KMS-11 (cell line): ENCODE results near the gene FBXL19.

Experiments used
- H2AFZ ChIP-seq: fragments of 200-600 bp; sonication (generic); 2 replicates; pipeline ENCODE4 v1.6.1; 2016; ENCODE audit warnings: antibody characterized with exemption, mixed run types, low read depth
- H3K27ac ChIP-seq: fragments of 200-600 bp; sonication (generic); 2 replicates; pipeline ENCODE4 v1.6.1; 2016; ENCODE audit warnings: mild to moderate bottlenecking, mixed run types
- H3K27me3 ChIP-seq: fragments of 200-600 bp; sonication (generic); 2 replicates; pipeline ENCODE4 v1.6.1; 2017; ENCODE audit warnings: mild to moderate bottlenecking, low read depth, mixed run types, moderate library complexity; ENCODE audit not compliant: insufficient read depth
- H3K36me3 ChIP-seq: fragments of 200-600 bp; sonication (generic); 2 replicates; pipeline ENCODE4 v1.6.1; 2017; ENCODE audit warnings: mild to moderate bottlenecking, mixed run types; ENCODE audit not compliant: insufficient read depth
- H3K4me1 ChIP-seq: fragments of 200-600 bp; sonication (generic); 2 replicates; pipeline ENCODE4 v1.6.1; 2016; ENCODE audit warnings: mild to moderate bottlenecking, low read depth, mixed run types; ENCODE audit not compliant: poor library complexity, severe bottlenecking
- H3K4me2 ChIP-seq: fragments of 200-600 bp; sonication (generic); 2 replicates; pipeline ENCODE4 v1.7.0; 2016; ENCODE audit warnings: mild to moderate bottlenecking, mixed run types
- H3K4me3 ChIP-seq: fragments of 200-600 bp; sonication (generic); IDR thresholded peaks from 2 replicates; pipeline ENCODE4 v1.6.1; 2017; ENCODE audit warnings: low read depth, low read length, mixed read lengths; ENCODE audit not compliant: insufficient read depth
- H3K79me2 ChIP-seq: fragments of 200-600 bp; sonication (generic); 2 replicates; pipeline ENCODE4 v1.6.1; 2016; ENCODE audit warnings: low read depth, mixed run types; ENCODE audit not compliant: insufficient read depth
- H3K9ac ChIP-seq: fragments of 200-600 bp; sonication (generic); 2 replicates; pipeline ENCODE4 v1.6.1; 2016; ENCODE audit warnings: mild to moderate bottlenecking, mixed run types
- H4K20me1 ChIP-seq: fragments of 200-600 bp; sonication (generic); 2 replicates; pipeline ENCODE4 v1.6.1; 2016; ENCODE audit warnings: mild to moderate bottlenecking, mixed run types; ENCODE audit not compliant: insufficient read depth
- TF ChIP-seq, protein P1 (sequence below): fragments of 200-600 bp; sonication (generic); conservative IDR thresholded peaks from 2 replicates; pipeline ENCODE4 v1.6.1; 2017; ENCODE audit warnings: low read depth, mild to moderate bottlenecking, antibody characterized with exemption, low read length, moderate library complexity, mixed read lengths

Gene FBXL19

DNA sequence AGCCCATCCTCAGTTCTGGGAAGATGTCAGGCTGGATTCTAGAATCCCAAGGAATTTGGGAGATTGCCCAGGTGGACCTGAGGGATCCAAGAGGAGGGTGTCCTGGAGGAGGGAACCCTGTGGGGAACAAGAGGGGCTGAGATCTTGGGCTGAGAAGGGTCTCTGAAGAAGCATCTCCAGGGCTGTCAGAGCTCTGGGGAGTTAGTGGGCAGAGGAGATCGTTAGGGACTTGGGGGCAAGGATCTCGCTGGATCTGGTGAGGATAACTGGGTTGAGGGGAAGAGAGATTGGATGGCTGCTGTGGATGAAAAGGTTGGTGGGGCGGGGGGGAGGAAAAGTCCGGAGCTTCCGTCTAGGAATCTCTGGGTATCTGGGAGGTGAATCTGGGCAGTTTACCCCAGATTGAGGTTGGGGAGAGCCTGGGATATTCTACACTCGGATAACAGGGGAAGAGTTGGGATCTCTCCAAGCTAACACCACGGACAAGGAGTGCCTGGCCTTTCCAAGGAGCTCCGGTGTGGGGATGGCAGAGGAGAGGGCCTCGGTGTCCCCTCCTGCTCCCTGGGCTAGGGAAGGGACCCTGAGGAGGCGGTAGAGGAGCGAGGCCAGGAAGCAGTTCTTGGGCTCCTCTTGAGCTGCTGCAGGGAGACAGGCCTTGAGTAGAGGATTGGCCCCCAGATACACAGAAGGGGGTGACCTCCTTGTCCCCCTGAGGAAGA is 1.7 kb downstream of the FBXL19 start:
- no peak overlapping the region for H3K4me2 ChIP-seq
- no peak overlapping the region for H3K4me3 ChIP-seq
- TF ChIP-seq, protein P1, sequence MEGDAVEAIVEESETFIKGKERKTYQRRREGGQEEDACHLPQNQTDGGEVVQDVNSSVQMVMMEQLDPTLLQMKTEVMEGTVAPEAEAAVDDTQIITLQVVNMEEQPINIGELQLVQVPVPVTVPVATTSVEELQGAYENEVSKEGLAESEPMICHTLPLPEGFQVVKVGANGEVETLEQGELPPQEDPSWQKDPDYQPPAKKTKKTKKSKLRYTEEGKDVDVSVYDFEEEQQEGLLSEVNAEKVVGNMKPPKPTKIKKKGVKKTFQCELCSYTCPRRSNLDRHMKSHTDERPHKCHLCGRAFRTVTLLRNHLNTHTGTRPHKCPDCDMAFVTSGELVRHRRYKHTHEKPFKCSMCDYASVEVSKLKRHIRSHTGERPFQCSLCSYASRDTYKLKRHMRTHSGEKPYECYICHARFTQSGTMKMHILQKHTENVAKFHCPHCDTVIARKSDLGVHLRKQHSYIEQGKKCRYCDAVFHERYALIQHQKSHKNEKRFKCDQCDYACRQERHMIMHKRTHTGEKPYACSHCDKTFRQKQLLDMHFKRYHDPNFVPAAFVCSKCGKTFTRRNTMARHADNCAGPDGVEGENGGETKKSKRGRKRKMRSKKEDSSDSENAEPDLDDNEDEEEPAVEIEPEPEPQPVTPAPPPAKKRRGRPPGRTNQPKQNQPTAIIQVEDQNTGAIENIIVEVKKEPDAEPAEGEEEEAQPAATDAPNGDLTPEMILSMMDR: no peak
- no peak overlapping the region for H3K27ac ChIP-seq
- no peak overlapping the region for H3K9ac ChIP-seq
- H3K27me3 ChIP-seq: no peaks in the 10 kb centered on the region
- H4K20me1 ChIP-seq: no peaks in the 10 kb centered on the region
- H2AFZ ChIP-seq: no peak overlapping the region
- H3K4me1 ChIP-seq: peaks cover 3% of the 10 kb centered on the region
- H3K36me3 ChIP-seq: no peaks in the 10 kb centered on the region
- H3K79me2 ChIP-seq: no peaks in the 10 kb centered on the region

DNA sequence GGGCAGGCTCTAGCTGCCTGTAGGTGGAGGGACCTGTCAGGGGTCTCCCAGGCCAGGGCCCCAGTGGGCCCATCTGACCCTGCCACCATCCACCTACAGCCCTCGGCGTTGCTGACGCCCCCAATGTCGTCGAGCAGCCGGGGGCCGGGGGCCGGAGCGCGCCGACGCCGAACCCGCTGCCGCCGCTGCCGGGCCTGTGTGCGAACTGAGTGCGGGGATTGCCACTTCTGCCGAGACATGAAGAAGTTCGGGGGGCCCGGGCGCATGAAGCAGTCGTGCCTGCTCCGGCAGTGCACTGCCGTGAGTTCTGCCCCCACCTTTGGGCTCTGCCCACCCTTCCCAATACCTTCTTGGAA is 2.2 kb downstream of the FBXL19 start:
- no peak overlapping the region for H2AFZ ChIP-seq
- no peak overlapping the region for H3K4me3 ChIP-seq
- no peak overlapping the region for H3K9ac ChIP-seq
- no peak overlapping the region for H3K4me2 ChIP-seq
- TF ChIP-seq, protein P1: no peak
- no peaks in the 10 kb centered on the region for H4K20me1 ChIP-seq
- no peaks in the 10 kb centered on the region for H3K27me3 ChIP-seq
- no peaks in the 10 kb centered on the region for H3K79me2 ChIP-seq
- H3K4me1 ChIP-seq: peaks cover 3% of the 10 kb centered on the region
- no peaks in the 10 kb centered on the region for H3K36me3 ChIP-seq
- no peak overlapping the region for H3K27ac ChIP-seq

DNA sequence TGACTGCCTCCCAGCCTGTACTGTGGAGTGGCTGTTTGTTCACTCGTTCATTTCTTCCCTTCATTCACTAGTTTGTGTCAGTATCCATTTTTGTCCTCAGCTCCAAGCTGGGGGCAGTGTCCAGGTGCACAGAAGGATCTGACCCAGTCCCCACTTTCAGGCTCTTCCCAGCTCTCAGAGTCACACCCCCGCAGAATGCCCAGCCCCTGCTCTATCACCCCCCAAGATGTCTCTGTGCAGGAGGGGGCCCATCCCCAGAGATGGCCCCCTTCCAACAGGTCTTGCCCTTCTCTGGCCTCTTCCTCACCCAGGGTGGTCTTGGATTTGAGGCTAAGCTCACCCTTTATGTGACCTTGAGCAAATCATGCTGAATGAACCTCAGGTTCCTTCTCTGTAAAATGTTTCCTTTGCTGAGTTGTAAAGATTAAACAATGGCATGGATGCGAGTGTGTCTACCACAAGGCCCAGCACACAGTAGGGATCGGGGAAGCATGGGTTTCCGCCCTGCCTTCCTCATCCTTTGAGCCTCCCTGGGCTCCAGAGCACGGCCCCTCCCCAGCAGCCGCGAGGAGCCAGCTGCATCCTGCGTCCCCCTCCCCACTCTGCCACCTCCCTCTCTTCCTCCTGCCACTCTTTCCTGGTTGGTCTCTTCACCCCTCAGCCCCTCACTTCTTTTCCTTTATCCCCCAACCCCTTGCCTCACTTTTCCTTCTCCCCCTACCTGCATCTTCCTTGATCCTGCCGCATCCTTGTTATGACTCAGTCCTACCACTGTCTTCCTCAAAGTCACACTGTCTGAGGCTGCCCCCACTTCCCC is 2.8 kb downstream of the FBXL19 start:
- TF ChIP-seq, protein P1: no peak
- Histone ChIP-seq H3K9ac (no peak overlapping the region), H3K4me3 (no peak overlapping the region), H3K27ac (no peak overlapping the region), H2AFZ (no peak overlapping the region), H3K4me1 (peaks cover 3% of the 10 kb centered on the region), H4K20me1 (no peaks in the 10 kb centered on the region), H3K4me2 (no peak overlapping the region), H3K36me3 (no peaks in the 10 kb centered on the region), H3K27me3 (no peaks in the 10 kb centered on the region), H3K79me2 (no peaks in the 10 kb centered on the region)

DNA sequence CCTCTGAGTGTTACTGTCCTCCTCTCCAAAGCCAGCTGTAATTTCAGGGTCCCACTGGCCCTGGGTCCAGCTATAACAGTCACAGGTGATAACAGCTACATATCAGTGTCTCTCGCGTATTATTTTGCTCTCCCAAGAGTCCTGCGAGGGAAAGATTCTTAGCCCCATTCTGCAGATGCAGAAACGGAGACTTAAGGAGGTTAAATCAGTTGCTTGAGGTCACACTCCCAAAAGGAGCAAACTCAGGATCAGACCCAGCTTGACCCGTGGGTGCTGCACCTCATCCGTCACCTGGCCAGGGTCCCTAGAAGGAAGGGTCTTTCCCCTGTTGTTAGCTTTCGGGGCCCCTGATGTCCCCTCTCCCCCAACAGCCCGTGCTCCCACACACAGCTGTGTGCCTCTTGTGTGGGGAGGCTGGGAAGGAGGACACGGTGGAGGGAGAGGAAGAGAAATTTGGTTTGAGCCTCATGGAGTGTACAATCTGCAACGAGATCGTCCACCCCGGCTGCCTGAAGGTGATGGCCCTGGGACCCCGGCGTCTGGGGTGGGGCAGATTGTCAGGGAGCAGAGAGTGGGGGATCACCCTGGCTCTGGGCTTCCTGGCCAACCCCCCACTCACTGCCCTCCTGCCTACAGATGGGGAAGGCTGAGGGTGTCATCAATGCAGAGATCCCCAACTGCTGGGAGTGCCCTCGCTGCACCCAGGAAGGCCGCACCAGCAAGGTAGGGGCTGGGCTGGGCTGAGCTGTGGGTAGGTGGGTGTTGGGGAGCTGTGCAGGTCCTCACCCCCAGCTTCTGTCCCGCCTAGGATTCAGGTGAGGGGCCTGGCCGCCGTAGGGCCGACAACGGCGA is 3.8 kb downstream of the FBXL19 start:
- TF ChIP-seq, protein P1: no peak
- no peak overlapping the region for H2AFZ ChIP-seq
- no peaks in the 10 kb centered on the region for H3K27me3 ChIP-seq
- no peak overlapping the region for H3K27ac ChIP-seq
- H3K36me3 ChIP-seq: no peaks in the 10 kb centered on the region
- H3K4me2 ChIP-seq: no peak overlapping the region
- H4K20me1 ChIP-seq: no peaks in the 10 kb centered on the region
- H3K79me2 ChIP-seq: no peaks in the 10 kb centered on the region
- no peak overlapping the region for H3K9ac ChIP-seq
- H3K4me3 ChIP-seq: no peak overlapping the region
- H3K4me1 ChIP-seq: no peaks in the 10 kb centered on the region
